ENCODE measurements around the gene TMEM8B. TPM values are rescaled to one million over a fixed set of nuclear protein-coding genes. Genes with fewer than 3 reads are reported as not detected.

The TMEM8B gene
- total RNA-seq, 2 donors from 2014 or later: 14.6 to 24.2 TPM

GRCh38 chr9:35831040-35831439 is 2.0 kb downstream of the TMEM8B start:
- ATAC-seq (ENCODE audit: insufficient number of reproducible peaks, low FRiP score, low read depth): no peak
- no peak overlapping the region for H3K27ac ChIP-seq
- H3K4me1 ChIP-seq (ENCODE audit: control insufficient read depth in 1 of 2, low read depth in 2 of 2): peaks cover 15 to 68% of the 10 kb centered on the region in 2 donors
- TF ChIP-seq, protein P1, sequence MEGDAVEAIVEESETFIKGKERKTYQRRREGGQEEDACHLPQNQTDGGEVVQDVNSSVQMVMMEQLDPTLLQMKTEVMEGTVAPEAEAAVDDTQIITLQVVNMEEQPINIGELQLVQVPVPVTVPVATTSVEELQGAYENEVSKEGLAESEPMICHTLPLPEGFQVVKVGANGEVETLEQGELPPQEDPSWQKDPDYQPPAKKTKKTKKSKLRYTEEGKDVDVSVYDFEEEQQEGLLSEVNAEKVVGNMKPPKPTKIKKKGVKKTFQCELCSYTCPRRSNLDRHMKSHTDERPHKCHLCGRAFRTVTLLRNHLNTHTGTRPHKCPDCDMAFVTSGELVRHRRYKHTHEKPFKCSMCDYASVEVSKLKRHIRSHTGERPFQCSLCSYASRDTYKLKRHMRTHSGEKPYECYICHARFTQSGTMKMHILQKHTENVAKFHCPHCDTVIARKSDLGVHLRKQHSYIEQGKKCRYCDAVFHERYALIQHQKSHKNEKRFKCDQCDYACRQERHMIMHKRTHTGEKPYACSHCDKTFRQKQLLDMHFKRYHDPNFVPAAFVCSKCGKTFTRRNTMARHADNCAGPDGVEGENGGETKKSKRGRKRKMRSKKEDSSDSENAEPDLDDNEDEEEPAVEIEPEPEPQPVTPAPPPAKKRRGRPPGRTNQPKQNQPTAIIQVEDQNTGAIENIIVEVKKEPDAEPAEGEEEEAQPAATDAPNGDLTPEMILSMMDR (IDR thresholded peaks at IDR 0.05): no peak
- no peaks in the 10 kb centered on the region for H3K27me3 ChIP-seq (replicated peaks; ENCODE audit: insufficient read depth)
- no peak overlapping the region for H3K4me3 ChIP-seq
- no peaks in the 10 kb centered on the region for H3K9me3 ChIP-seq
- no peak for DNase-seq (ENCODE audit: low spot score)
- H3K36me3 ChIP-seq: no peaks in the 10 kb centered on the region

- DNase-seq (ENCODE audit: low spot score): no peak
- no peak for ATAC-seq (ENCODE audit: insufficient number of reproducible peaks, low FRiP score, low read depth)
- no peaks in the 10 kb centered on the region for H3K9me3 ChIP-seq
- peaks cover 15 to 57% of the 10 kb centered on the region in 2 donors for H3K4me1 ChIP-seq (ENCODE audit: control insufficient read depth in 1 of 2, low read depth in 2 of 2)
- no peaks in the 10 kb centered on the region for H3K27me3 ChIP-seq (replicated peaks; ENCODE audit: insufficient read depth)
- TF ChIP-seq, protein P1 (IDR thresholded peaks at IDR 0.05): no peak
- H3K36me3 ChIP-seq: no peaks in the 10 kb centered on the region
- H3K4me3 ChIP-seq: no peak overlapping the region
- H3K27ac ChIP-seq: no peak overlapping the region
Observed at GRCh38 chr9:35832814-35833213, 3.8 kb downstream of the TMEM8B start.

DNA sequence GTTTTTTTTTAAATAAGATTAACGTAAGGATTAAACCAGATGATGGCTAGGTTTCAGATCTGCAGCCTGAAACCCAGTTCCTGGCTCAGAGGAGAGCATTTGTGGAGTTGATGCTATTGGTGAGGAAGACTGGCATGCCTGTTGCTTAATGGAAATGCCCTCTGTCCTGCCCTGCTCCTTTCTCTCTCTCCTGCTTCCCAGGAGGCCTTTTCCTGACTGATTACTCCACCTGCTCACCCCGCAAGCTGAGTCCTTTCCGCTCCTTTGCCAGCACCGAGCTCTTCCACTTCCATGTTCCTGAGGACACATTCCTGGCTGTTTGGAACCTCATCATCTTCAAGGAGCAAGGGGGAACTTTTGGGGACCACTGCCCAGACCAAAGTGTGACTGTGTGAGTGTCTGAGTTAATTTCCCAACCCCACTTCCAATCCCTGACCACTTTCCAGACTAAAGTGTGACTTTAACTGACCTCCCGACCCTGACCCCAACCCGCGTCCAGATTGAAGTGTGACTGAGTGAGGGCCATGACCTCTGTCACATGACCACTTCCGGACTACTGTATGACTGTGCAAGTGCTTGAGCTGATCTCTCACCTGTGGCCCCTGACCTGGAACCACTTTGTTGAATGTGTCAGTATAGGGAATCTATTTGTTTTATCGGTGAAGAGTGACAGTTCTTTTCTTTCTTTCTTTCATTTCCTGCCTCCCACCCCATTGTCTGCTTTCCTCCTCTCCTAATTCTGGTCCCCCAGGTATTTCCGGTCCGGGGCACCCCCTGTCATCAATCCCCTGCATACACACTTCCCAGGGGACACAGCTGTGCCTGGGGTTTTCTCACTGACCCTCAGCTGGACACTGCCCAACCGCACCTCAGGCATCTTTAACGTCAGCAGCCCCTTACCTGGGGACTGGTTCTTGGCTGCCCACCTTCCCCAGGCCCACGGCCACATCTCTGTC is 5.5 kb downstream of the TMEM8B start:
- ATAC-seq (ENCODE audit: insufficient number of reproducible peaks, low FRiP score, low read depth): no peak
- Histone ChIP-seq H3K4me1 (ENCODE audit: control insufficient read depth in 1 of 2, low read depth in 2 of 2) (peaks cover 15 to 48% of the 10 kb centered on the region in 2 donors), H3K27ac (no peak overlapping the region)

DNA sequence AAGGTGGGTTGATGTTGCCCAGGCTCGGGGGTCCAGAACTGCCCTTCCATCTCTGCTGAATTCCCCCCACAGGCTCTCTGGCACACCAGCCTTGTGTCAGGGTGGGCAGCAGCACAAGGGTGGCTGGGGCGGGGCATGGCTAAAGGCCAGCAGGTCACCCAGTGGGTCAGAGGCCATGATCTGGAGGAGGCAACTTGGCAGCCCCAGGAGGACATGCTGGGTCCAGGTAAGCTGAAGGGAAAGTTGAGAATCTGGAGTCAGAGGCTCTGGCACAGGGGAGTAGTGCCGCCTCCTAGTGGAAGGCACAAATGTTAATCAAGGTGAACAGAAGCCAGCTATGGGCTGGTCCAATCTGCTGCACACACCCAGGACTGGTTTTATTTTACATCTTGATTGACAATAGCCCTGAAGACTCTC is 6.2 kb downstream of the TMEM8B start:
- H3K27ac ChIP-seq: no peak overlapping the region
- H3K36me3 ChIP-seq: no peaks in the 10 kb centered on the region
- H3K4me3 ChIP-seq: no peak overlapping the region
- TF ChIP-seq, protein P1 (IDR thresholded peaks at IDR 0.05): no peak
- DNase-seq (ENCODE audit: low spot score) (no peak), ATAC-seq (ENCODE audit: insufficient number of reproducible peaks, low FRiP score, low read depth) (no peak)
- H3K9me3 ChIP-seq: no peaks in the 10 kb centered on the region
- no peaks in the 10 kb centered on the region for H3K27me3 ChIP-seq (replicated peaks; ENCODE audit: insufficient read depth)
- H3K4me1 ChIP-seq (ENCODE audit: control insufficient read depth in 1 of 2, low read depth in 2 of 2): peaks cover 10 to 41% of the 10 kb centered on the region in 2 donors

More for the DNA sequence above, 5.5 kb downstream of the TMEM8B start:
- no peaks in the 10 kb centered on the region for H3K36me3 ChIP-seq
- TF ChIP-seq, protein P1 (IDR thresholded peaks at IDR 0.05): no peak
- no peak for DNase-seq (ENCODE audit: low spot score)
- no peak overlapping the region for H3K4me3 ChIP-seq
- no peaks in the 10 kb centered on the region for H3K9me3 ChIP-seq
- no peaks in the 10 kb centered on the region for H3K27me3 ChIP-seq (replicated peaks; ENCODE audit: insufficient read depth)

- no peak overlapping the region for H3K27ac ChIP-seq
- no peak for ATAC-seq (ENCODE audit: insufficient number of reproducible peaks, low FRiP score, low read depth)
- H3K4me3 ChIP-seq: no peak overlapping the region
Observed at GRCh38 chr9:35835766-35836165, 6.7 kb downstream of the TMEM8B start.

More at GRCh38 chr9:35835766-35836165, 6.7 kb downstream of the TMEM8B start:
- peaks cover 4 to 36% of the 10 kb centered on the region in 2 donors for H3K4me1 ChIP-seq (ENCODE audit: control insufficient read depth in 1 of 2, low read depth in 2 of 2)
- H3K27me3 ChIP-seq (replicated peaks; ENCODE audit: insufficient read depth): no peaks in the 10 kb centered on the region
- TF ChIP-seq, protein P1 (IDR thresholded peaks at IDR 0.05): no peak
- no peaks in the 10 kb centered on the region for H3K9me3 ChIP-seq
- no peak for DNase-seq (ENCODE audit: low spot score)
- no peaks in the 10 kb centered on the region for H3K36me3 ChIP-seq

Measured in thoracic aorta (tissue), 2 donors.